Eye (tissue), 1 donor: ENCODE data around the gene RIC1.
"Not testable (repeated sequence)": the region's sequence is repeated elsewhere in the genome, so short reads cannot be mapped to it uniquely, and the experiment has no call there.

Experiments
- DNase-seq: peaks from one replicate; pipeline ENCODE4 v3.0.0-alpha.2; 2015

Gene RIC1

DNA sequence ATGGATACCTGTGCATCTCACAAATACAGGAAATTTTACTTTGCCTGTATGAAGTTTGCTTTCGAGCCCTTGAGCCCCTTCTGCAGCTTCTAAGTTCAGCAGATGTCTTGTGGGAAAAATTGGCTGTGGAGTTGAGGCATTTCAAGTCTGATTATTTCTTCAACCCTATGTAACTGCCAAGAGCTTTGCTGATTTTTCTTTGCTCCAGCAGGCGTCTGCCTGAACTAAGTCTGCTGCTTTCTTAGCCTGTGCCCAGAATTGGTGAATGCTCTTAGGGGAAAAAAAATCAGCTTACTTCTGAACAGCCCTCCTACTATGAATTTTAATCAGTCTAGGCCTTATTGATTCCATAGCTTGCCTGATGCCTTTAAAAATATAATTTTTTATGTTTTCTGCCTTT, 41.2 kb downstream of the RIC1 start:
- DNase-seq, result no peak

DNA sequence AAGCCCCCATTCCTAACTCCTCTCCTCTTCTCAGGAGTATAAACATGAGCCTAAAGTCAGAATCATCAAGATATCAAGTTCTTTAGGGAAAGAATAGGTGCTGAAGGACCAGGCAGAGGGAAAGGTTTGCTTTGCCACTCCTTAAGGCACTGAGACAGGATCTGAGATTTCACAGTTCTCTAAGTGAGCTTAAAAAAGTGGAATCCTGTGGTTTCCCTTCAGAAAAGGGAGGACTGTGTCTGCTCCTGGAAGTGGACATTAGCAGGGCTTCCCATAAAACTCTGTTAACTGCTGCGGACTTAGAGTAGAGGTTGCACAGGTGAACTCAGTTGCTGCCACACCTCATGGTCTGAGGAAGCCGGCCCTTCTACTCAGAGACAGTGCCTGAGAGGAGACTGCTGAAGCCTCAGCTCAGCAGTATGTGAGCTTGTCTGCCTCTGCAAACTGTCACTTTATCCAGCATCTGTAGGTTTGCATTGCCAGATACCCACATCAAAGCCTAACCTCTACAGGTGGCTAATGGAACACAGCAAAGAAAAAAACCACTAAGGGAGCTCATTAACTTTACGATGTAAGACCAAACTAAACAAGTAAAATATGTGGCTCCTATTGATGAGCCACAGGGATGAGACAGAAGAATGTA, 42.9 kb downstream of the RIC1 start:
- no peak for DNase-seq

DNA sequence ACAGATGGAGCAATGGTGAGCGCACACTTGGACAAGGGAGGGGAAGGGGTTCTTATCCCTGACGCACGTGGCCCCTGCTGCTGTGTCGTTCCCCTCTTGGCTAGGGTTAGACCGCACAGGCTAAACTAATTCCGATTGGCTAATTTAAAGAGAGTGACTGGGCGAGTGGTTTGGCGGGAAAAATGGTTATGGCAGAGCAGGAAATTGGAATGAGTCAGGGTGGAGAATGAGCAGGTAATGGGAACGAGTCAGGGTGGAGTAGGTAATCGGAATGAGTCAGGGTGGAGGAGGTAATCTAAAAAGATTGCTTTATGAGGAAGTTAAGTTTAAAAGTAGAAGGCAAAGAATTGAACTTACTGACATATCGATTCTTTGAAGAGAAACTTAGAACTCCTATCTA, 46.1 kb downstream of the RIC1 start:
- DNase-seq, result not testable (repeated sequence)

DNA sequence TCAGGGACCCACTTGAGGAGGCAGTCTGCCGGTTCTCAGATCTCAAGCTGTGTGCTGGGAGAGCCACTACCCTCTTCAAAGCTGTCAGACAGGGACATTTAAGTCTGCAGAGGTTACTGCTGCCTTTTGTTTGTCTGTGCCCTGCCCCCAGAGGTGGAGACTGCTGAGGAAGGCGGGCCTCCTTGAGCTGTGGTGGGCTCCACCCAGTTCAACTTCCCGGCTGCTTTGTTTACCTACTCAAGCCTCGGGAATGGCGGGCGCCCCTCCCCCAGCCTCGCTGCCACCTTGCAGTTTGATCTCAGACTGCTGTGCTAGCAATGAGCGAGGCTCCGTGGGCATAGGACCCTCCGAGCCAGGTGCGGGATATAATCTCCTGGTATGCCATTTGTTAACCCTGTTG, 54.7 kb downstream of the RIC1 start:
- DNase-seq, result not testable (repeated sequence)

DNA sequence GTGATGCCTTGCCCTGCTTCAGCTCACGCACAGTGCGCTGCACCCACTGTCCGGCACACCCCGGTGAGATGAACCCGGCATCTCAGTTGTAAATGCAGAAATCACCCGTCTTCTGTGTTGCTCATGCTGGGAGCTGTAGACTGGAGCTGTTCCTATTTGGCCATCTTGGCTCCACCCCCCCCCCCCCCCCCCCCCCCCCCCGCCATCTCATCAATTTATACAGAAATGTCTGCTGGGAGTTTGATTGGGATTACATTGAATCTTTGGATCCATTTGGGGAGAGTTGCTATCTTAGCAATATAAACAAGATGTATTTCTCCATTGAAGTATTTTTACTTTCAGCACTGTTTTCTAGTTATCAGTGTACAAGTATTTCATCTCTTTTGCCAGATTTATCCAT, 55.2 kb downstream of the RIC1 start:
- DNase-seq, result no peak

DNA sequence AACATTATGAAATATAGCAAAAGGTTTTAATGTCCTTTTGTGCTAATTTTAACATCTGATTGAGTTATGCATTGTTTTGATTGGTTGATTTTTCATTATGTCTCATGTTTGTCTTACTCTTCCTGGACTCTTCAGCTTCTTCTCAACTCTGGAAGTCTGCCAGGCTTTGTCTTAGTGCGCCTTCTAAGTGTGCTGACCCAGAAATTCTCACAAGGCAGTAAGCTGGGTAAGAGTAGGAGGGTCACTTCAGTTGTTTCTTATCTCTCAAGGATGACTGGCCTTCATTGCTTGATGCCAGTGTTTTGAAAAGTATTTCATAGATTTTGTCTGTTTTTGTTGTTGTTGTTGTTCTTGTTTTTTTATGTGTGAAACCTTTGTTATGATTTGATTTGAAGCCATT, 59.2 kb downstream of the RIC1 start:
- peak; percentile 34 for DNase-seq

DNA sequence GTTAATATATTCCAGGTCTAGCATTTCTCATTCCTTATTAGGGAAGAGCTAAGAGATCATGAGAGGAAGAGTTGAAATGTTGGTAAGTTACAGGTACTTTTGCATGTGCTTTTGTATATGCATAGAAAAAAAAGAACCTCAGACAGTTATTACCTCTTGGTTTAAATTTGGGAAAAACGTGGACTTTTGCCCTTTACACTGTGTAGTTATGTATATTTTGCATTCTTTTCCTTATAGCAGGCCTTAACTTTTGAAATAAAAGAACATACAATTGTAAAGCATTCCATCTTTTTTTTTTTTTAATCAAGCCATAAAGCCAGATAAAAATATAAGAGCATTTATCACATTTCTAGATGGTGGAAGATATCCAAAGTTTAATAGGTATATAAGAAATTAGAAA, 61.4 kb downstream of the RIC1 start:
- DNase-seq, result no peak

DNA sequence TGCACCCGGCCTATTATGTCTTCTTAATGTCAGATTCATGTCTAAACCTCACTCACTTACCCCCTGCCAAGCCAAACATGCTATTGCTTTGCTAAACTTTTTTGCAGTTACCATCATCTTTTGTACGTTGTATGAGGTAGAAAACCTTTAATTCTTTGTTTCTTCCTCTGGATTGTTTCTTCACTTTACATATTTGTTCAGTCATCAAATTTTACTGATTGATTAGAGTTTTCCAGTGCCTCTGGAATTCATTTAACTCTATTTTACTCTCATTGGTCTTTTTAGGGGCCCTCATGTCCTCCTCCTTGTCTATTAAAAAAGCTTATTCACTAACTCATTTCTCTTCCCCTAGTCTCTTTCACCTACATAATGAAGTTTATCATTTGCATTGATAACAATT, 67.0 kb downstream of the RIC1 start:
- no peak for DNase-seq

DNA sequence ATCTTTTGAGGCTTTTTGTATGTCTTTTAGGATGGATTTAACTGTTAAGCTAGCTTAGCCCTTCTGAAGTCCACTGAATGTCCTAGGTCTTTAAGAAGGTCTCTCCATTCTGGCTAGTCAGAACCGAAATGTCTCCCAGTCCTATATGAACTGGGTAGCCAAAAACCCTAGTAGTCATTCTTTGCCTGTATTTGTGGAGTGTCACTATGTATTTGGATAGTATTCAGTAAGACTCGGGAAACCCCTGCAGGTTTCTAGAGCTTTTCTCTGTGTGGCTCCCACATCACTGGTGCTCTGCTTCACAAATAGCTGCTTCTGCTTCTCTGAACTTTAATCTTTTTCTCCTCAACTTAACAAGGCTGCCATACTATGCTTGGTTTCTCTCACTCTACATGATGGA, 68.0 kb downstream of the RIC1 start:
- DNase-seq, result no peak

DNA sequence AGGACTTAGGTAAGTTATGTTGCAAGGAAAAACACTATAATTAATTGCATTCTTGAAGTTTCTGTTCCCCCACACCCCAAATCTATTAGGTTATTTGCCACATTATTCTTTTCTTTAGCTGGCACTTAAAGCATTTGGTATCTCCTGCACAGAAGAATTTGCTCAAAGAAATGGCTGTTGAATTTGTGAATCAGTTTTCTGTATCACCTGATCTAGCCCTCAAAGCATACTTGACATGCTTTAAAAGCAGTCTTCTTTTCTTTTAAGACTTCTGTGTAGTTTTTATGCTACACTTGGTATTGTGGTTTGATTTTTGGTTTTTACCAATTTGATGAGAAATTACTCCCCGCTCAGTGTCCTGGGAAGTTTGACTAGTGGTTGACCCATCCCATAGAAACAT, 69.1 kb downstream of the RIC1 start:
- no peak for DNase-seq

DNA sequence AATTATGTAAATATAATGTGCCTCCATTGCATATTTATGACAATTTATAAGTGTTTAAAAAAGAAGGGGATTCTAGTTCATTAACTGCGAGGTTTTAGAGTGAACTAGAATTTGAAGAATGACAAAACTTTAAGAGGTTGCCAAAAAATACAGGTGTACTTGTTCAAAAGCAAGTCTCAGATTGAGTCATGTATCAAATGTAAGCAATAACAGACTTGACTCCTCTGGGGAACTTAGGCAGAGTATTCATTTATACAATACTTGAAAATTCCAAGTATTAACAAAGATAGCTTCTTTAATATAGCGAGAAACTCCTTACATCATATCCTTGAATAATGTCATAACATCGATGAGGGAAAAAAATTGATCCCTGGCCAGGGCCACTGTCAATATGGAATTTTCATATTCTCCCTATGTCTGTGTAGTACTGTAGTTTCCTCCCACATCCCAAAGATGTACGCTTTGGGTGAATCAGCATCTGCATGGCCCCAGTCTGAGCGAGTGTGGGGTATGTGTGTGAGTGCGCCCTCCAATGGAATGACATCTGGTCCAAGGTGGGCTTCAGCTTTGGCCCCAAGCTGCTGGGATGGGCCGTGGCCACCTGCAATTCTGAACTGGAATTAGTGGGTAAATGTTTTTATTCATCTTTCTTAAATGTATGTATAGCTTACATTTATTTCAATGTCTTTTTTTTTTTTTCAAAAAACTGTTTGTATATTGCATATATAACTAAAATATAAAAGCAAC, 70.1 kb downstream of the RIC1 start:
- no peak for DNase-seq

DNA sequence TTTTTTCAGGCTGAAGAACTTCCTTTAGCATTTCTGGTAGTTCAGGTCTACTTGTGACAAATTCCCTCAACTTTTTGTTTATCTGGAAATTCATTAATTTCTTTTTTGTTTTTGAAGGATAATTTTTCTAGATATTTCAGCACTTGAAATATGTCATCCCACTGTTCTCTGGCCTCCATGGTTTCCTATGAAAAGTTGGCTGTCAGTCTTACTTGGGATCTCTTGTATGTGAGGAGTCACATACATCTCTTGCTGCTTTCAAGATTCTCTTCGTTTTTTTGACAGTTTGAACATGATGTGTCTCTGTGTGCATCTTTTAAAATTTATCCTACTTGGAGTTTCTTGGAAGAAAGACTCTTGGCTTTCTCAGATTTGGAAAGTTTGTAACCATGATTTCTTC, 79.5 kb downstream of the RIC1 start:
- no peak for DNase-seq

DNA sequence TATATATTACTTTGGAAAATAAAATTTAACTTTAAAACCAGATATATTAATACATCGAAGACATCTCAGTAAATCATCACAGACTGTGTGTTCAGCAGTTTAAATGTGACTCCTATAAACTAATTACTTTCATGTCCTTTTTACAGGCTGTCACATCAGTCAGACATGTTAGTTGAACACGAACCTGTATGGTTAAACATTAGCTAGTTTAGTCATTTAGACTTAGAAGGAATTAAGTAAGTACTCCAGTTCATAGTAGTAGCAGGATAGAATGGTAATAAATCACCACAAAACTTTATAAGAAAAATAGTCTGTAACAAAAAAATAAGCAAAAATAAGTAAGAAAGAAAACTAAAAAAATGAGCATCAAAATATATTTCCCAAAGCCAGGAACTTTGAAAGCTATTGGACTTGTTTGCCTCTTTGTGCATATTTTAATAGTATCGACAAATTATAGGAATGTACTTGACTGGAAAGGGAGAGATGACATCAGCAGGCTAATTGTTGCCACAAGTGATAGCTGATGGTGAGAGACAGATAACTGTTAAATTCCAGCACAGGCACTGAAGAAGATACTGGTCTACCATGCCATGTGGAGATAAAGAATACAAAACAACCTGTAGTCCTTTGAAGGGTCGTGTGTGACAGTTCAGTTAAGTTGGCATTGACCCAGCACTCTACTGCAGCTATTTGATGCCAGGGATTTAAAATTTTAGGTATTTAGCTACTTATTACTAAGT, 83.9 kb downstream of the RIC1 start:
- no peak for DNase-seq

DNA sequence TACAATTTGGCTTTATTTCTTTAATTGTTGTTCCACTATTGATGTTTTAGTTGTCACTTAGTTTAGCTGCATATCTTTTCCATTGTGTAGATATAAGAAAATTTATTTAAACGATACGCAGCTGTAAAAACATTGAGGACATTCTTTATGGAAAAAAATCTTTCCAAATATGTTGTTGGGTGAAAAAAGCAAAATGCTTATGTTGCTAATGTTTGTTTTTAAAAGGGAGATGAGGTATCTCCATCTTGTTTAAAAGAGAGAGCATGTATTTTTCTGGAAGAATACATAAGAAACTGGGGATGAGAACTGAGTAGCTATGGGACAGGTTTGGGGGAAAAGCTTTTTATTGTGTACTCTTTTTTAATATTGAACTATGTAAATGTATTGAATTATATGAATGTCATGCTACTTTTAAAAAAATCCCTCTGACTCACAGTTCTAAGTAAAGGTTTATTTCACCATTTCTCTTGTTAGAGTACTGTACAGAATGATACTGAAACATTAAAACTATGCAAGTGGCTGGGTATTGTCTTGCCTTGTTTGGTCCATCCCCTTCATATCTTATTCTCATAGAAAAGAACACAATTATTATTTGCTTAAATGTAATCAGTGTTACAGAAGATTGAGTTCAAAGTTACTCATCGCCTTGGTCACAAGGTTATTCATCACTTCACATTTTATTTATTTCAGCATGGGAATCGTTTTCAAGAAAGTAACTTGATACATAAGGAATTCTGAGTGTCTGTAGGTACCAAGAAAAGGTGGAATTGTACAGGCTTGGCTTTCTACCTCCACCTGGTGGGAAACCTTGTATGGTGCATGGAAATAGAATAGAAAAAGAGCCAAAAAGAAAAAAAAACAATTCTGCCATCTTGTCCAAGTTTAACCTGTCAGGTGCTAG, 85.8 kb downstream of the RIC1 start:
- DNase-seq, result no peak

DNA sequence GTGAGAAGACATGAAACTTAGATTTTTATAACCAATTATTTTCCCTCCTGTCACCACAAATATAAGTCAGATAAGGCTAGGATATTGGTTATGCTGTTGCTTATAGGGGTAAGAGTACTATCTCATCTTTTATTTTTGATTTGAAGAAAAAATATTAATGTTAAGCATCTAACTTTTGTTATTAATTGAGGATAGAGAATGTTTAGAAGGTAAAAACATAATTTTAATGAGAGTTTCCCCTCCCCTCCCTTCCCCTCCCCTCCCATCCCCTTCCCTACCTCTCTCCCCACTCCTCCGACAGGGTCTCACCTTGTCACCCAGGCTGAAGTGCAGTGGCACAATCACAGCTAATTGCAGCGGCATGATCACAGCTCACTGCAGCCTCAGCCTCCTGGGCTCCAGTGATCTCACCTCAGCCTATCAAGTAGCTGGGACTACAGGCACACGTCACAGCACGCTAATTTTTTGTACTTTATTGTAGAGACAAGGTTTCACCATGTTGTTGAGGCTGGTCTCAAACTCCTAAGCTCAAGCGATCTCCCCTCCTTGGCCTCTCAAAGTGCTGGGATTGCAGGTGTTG, 86.7 kb downstream of the RIC1 start:
- DNase-seq, result no peak

DNA sequence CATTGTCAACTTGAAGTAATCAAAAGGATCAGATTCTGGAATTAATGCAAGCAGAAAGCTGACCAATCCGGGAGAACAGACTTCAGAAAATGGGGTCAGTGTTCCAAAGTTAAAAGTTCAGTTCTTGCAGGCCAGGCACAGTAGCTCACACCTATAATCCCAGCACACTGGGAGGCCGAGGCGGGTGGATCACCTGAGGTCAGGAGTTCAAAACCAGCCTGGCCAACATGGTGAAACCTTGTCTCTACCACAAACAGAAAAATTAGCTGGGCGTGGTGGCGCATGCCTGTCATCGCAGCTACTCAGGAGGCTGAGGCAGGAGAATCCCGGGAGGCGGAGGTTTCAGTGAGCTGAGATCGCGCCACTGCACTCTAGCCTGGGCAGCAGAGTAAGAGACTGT, 88.5 kb downstream of the RIC1 start:
- DNase-seq, result not testable (repeated sequence)

DNA sequence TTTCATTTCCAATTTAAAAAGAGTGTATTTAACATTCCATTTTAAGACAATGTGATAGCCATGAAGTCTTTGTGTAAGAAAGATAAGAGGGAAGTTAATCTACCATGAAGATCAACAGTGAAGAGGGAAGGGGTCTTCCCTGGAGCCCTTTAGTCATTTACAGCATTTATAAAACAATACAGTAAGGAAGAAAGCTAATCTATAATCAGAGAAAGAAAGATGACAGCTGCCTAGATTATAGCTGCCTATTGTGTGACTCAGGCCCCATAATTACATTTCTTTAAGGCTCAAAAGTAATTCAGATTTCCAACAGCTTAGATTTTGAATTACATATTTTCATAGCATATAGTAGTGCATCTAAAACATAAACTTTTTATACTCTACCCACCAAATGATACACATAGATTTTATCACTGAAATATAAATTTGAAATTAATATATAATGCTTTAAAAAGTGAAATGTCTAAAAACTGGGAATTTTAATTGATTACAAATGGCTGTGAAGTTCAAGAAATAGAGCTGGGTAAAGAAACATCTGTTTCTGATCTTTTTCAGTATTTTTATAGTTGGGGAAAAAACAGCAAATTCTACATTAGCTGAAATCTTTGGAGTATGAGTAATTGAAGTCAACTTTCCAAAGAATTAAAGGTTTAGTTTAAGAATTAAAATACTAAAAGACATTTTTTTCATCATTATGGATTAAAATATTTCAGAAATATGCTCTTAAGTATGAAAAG, 89.6 kb downstream of the RIC1 start:
- peak; percentile 31 for DNase-seq

DNA sequence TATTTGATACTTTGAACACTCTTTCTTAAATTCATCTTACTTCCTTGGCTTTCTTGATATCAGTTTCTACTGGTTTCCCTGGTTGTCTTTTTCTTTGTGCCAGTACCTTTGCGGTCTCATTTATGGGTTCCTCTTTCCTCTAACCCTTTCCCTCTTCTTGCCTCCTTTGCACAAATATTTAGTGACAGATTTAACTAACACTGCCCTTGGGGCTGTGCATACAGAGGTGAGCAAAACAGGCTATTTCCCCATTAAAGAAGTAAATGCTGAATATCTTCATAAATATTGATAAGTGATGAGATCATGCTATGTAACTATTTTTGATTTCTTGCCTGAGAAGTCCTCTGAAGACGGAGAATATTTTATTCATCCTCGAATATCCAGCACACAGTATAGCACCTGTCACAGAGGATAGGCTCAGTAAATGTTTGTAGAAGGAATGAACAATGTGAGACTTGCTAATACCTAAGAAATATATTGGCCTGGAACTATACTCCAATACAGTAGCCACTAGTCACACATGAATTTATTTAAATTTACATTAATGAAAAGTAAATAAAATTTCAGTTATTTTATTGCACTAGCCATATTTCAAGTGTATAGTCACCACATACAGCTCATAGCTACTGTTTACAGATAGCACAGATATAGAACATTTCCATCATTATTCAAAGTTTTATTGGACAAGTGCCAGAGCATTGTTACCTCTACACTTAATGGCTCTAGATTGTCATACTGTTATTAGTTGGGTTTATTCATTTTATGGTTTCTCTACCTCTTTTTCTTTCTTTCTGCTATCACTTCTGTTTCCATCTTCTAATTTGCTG, 90.4 kb downstream of the RIC1 start:
- DNase-seq, result no peak

DNA sequence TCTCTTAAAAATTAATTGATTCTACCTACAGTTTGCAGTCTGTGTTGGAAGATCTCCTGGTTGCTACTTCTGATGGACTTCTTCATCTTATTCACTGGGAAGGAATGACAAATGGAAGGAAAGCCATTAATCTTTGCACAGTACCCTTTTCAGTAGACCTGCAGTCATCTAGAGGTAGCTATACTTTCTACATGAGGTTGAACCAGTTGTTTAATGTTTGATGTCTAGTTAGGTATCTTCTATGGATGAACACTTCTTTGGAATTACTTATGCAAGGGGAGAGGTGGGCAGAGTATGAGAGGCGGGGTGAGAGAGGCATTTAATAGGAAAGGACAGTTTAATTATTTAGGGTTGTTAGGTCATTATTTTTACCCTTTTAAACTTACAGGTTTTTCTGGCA, 91.2 kb downstream of the RIC1 start:
- no peak for DNase-seq

DNA sequence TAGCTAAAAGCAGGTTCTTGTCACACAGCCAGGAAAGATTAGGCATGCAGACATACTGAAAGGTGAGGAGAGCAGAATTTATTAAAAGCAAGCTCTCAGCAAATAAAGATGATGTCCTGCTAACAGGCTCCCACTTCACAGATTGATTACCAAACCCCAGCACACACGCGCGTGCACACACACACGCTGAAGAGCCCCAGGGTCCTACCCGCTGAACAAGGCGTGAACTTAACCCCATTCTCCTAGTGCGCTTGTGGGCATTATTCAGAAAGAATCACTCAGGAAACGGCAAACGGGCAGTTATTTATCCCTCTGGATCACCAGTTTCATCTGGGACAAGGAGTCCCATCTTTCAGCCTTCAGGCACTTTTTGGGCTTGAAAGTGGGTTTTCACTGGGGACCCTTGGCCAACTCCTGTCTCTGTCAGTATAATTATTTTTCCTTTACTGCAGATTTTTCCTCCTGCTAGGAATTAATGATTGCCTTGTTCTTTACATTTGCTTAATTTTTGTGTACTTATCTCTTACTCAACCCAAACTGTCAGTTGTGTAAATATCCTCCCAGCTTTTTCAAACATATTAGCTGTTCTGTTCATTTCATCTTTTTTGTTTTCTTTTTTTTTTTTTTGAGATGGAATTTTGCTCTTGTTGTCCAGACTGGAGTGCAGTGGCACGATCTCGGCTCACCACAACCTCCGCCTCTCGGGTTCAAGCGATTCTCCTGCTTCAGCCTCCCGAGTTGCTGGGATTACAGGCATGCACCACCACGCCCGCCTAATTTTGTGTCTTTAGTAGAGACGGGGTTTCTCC, 92.6 kb downstream of the RIC1 start:
- no peak for DNase-seq
